ENCODE measurements around the gene HCAR3.

DNA sequence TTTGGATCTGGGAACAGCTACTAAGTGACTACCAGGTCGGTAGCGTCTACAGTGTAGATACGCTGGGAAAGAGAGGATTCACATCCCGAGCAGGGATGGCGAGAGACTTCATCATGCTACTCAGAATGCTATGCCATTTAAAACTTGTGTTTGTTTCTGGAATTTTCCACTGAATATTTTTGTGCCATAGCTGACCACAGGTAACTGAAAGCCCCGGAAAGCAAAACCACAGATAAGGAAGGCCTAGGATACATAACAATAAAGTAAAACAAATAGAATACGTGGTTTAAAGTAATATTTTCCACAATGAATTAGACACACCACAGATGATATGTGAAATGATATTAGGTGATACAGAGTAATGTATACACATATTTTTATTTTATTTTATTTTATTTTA is 22.0 kb upstream of the HCAR3 start:
- TF ChIP-seq, protein P1, sequence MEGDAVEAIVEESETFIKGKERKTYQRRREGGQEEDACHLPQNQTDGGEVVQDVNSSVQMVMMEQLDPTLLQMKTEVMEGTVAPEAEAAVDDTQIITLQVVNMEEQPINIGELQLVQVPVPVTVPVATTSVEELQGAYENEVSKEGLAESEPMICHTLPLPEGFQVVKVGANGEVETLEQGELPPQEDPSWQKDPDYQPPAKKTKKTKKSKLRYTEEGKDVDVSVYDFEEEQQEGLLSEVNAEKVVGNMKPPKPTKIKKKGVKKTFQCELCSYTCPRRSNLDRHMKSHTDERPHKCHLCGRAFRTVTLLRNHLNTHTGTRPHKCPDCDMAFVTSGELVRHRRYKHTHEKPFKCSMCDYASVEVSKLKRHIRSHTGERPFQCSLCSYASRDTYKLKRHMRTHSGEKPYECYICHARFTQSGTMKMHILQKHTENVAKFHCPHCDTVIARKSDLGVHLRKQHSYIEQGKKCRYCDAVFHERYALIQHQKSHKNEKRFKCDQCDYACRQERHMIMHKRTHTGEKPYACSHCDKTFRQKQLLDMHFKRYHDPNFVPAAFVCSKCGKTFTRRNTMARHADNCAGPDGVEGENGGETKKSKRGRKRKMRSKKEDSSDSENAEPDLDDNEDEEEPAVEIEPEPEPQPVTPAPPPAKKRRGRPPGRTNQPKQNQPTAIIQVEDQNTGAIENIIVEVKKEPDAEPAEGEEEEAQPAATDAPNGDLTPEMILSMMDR (IDR thresholded peaks at IDR 0.05), result no peak
- TF ChIP-seq POLR2AphosphoS5 (IDR thresholded peaks at IDR 0.05) (no peak), POLR2A (IDR thresholded peaks at IDR 0.05) (no peak)

All from sigmoid colon (tissue), 4 donors.